ENCODE data around the gene TPP2. TPM values are rescaled to one million over a fixed set of nuclear protein-coding genes. Genes with fewer than 3 reads are reported as not detected.
A peak's percentile ranks its signal among the peaks of the same experiment; 100 is the strongest.

The TPP2 gene
- total and polyA plus RNA-seq, 2 experiments from 2014 or later: 24.3 to 41.3 TPM

GRCh38 chr13:102571075-102571474 is 25.7 kb upstream of the TPP2 start:
- in situ Hi-C loops (cut with MboI): loop anchor here (25.0 kb wide), 1 partner anchor 1434 kb away; no protein-coding TSS in a partner anchor
- Histone ChIP-seq H2AFZ (no peak overlapping the region), H4K20me1 (ENCODE audit: insufficient read depth) (no peaks in the 10 kb centered on the region), H3K9ac (no peak overlapping the region), H3F3A (ENCODE audit: insufficient read depth) (peaks cover 14% of the 10 kb centered on the region), H3K4me2 (ENCODE audit: unreplicated experiment) (no peak overlapping the region), H3K27me3 (replicated peaks; ENCODE audit: insufficient read depth) (peaks cover 18% of the 10 kb centered on the region), H3K4me3 (no peak overlapping the region), H3K4me1 (ENCODE audit: insufficient read depth) (peaks cover 15% of the 10 kb centered on the region), H3K79me2 (ENCODE audit: insufficient read depth) (no peaks in the 10 kb centered on the region), H3K27ac (no peak overlapping the region), H3K9me2 (ENCODE audit: insufficient read depth) (no peaks in the 10 kb centered on the region), H3K36me3 (ENCODE audit: low read depth) (no peaks in the 10 kb centered on the region), H3K9me3 (ENCODE audit: low read depth) (no peaks in the 10 kb centered on the region)
- peak; percentile 15 for DNase-seq
- 37 to 40% methylated on average over 4 of the region's 4 CpGs for WGBS, 2 experiments (ENCODE audit: low coverage in 1 of 2, low lambda C conversion rate in 2 of 2, missing lambda C conversion rate in 2 of 2)
- TF ChIP-seq EZH2 (IDR thresholded peaks at IDR 0.05; ENCODE audit: insufficient read depth, poor library complexity, severe bottlenecking) (no peak), EZH2phosphoT487 (IDR thresholded peaks at IDR 0.05; ENCODE audit: insufficient read depth, low read depth) (no peak)

- H3K4me2 ChIP-seq (ENCODE audit: unreplicated experiment): no peak overlapping the region
- no peaks in the 10 kb centered on the region for H4K20me1 ChIP-seq (ENCODE audit: insufficient read depth)
- H3K9me2 ChIP-seq (ENCODE audit: insufficient read depth): no peaks in the 10 kb centered on the region
- H3F3A ChIP-seq (ENCODE audit: insufficient read depth): peaks cover 14% of the 10 kb centered on the region
- H3K4me3 ChIP-seq: no peak overlapping the region
- peaks cover 18% of the 10 kb centered on the region for H3K27me3 ChIP-seq (replicated peaks; ENCODE audit: insufficient read depth)
- H3K36me3 ChIP-seq (ENCODE audit: low read depth): no peaks in the 10 kb centered on the region
- H3K9ac ChIP-seq: no peak overlapping the region
- DNase-seq: no peak
- no peak overlapping the region for H2AFZ ChIP-seq
- TF ChIP-seq EZH2phosphoT487 (IDR thresholded peaks at IDR 0.05; ENCODE audit: insufficient read depth, low read depth) (no peak), EZH2 (IDR thresholded peaks at IDR 0.05; ENCODE audit: insufficient read depth, poor library complexity, severe bottlenecking) (no peak)
- no peaks in the 10 kb centered on the region for H3K79me2 ChIP-seq (ENCODE audit: insufficient read depth)
- peaks cover 15% of the 10 kb centered on the region for H3K4me1 ChIP-seq (ENCODE audit: insufficient read depth)
- in situ Hi-C loops (cut with MboI): loop anchor here (25.0 kb wide), 1 partner anchor 1435 kb away; no protein-coding TSS in a partner anchor
- no peak overlapping the region for H3K27ac ChIP-seq
- H3K9me3 ChIP-seq (ENCODE audit: low read depth): no peaks in the 10 kb centered on the region
- 58 to 66% methylated on average over 6 of the region's 6 CpGs for WGBS, 2 experiments (ENCODE audit: low coverage in 1 of 2, low lambda C conversion rate in 2 of 2, missing lambda C conversion rate in 2 of 2)
These were observed 24.5 kb upstream of the TPP2 start for GRCh38 chr13:102572323-102572722.

- H3K4me3 ChIP-seq: no peak overlapping the region
- no peak overlapping the region for H3K9ac ChIP-seq
- no peaks in the 10 kb centered on the region for H3K79me2 ChIP-seq (ENCODE audit: insufficient read depth)
- no peaks in the 10 kb centered on the region for H4K20me1 ChIP-seq (ENCODE audit: insufficient read depth)
- H3K9me3 ChIP-seq (ENCODE audit: low read depth): no peaks in the 10 kb centered on the region
- peaks cover 15% of the 10 kb centered on the region for H3K27me3 ChIP-seq (replicated peaks; ENCODE audit: insufficient read depth)
- 1 to 2% methylated on average over 5 of the region's 5 CpGs for WGBS, 2 experiments (ENCODE audit: low coverage in 1 of 2, low lambda C conversion rate in 2 of 2, missing lambda C conversion rate in 2 of 2)
- TF ChIP-seq EZH2 (IDR thresholded peaks at IDR 0.05; ENCODE audit: insufficient read depth, poor library complexity, severe bottlenecking): no peak
- TF ChIP-seq EZH2phosphoT487 (IDR thresholded peaks at IDR 0.05; ENCODE audit: insufficient read depth, low read depth): no peak
- no peak overlapping the region for H3K4me2 ChIP-seq (ENCODE audit: unreplicated experiment)
- DNase-seq: peak; percentile 78
- H3K9me2 ChIP-seq (ENCODE audit: insufficient read depth): no peaks in the 10 kb centered on the region
- no peaks in the 10 kb centered on the region for H3F3A ChIP-seq (ENCODE audit: insufficient read depth)
- H3K36me3 ChIP-seq (ENCODE audit: low read depth): no peaks in the 10 kb centered on the region
- no peak overlapping the region for H3K27ac ChIP-seq
- peak overlapping the region; percentile 20; the same call in 1 of the 2 replicates for H2AFZ ChIP-seq
- no peaks in the 10 kb centered on the region for H3K4me1 ChIP-seq (ENCODE audit: insufficient read depth)
- in situ Hi-C loops (cut with MboI): loop anchor here (10.0 kb wide), 2 partner anchors 144 to 264 kb away; partner anchors contain the start of gene ERCC5
These were observed 16.1 kb upstream of the TPP2 start for GRCh38 chr13:102580552-102581169.

GRCh38 chr13:102582256-102582655 is 14.5 kb upstream of the TPP2 start:
- in situ Hi-C loops (cut with MboI): loop anchor here (10.0 kb wide), 2 partner anchors 143 to 263 kb away; partner anchors contain the start of gene ERCC5
- H3K79me2 ChIP-seq (ENCODE audit: insufficient read depth): no peaks in the 10 kb centered on the region
- H3K9me3 ChIP-seq (ENCODE audit: low read depth): no peaks in the 10 kb centered on the region
- H3K9me2 ChIP-seq (ENCODE audit: insufficient read depth): no peaks in the 10 kb centered on the region
- no peak overlapping the region for H3K4me3 ChIP-seq
- TF ChIP-seq EZH2 (IDR thresholded peaks at IDR 0.05; ENCODE audit: insufficient read depth, poor library complexity, severe bottlenecking) (no peak), EZH2phosphoT487 (IDR thresholded peaks at IDR 0.05; ENCODE audit: insufficient read depth, low read depth) (no peak)
- peaks cover 15% of the 10 kb centered on the region for H3K27me3 ChIP-seq (replicated peaks; ENCODE audit: insufficient read depth)
- no peak overlapping the region for H2AFZ ChIP-seq
- no peak for DNase-seq
- no peaks in the 10 kb centered on the region for H3K4me1 ChIP-seq (ENCODE audit: insufficient read depth)
- H3F3A ChIP-seq (ENCODE audit: insufficient read depth): no peaks in the 10 kb centered on the region
- H4K20me1 ChIP-seq (ENCODE audit: insufficient read depth): no peaks in the 10 kb centered on the region
- no peak overlapping the region for H3K4me2 ChIP-seq (ENCODE audit: unreplicated experiment)
- H3K36me3 ChIP-seq (ENCODE audit: low read depth): no peaks in the 10 kb centered on the region
- no peak overlapping the region for H3K27ac ChIP-seq
- no peak overlapping the region for H3K9ac ChIP-seq
